ENCODE results near the gene ARHGEF11. TPM values are rescaled to one million over a fixed set of nuclear protein-coding genes. Genes with fewer than 3 reads are reported as not detected.
"Not testable (repeated sequence)": the region's sequence is repeated elsewhere in the genome, so short reads cannot be mapped to it uniquely, and the experiment has no call there.

Gene ARHGEF11
- 10 to 100 TPM; 29.8 to 33.9 (median 32.6) TPM for polyA plus RNA-seq (ENCODE audit: insufficient read length in 4 of 4)

DNA sequence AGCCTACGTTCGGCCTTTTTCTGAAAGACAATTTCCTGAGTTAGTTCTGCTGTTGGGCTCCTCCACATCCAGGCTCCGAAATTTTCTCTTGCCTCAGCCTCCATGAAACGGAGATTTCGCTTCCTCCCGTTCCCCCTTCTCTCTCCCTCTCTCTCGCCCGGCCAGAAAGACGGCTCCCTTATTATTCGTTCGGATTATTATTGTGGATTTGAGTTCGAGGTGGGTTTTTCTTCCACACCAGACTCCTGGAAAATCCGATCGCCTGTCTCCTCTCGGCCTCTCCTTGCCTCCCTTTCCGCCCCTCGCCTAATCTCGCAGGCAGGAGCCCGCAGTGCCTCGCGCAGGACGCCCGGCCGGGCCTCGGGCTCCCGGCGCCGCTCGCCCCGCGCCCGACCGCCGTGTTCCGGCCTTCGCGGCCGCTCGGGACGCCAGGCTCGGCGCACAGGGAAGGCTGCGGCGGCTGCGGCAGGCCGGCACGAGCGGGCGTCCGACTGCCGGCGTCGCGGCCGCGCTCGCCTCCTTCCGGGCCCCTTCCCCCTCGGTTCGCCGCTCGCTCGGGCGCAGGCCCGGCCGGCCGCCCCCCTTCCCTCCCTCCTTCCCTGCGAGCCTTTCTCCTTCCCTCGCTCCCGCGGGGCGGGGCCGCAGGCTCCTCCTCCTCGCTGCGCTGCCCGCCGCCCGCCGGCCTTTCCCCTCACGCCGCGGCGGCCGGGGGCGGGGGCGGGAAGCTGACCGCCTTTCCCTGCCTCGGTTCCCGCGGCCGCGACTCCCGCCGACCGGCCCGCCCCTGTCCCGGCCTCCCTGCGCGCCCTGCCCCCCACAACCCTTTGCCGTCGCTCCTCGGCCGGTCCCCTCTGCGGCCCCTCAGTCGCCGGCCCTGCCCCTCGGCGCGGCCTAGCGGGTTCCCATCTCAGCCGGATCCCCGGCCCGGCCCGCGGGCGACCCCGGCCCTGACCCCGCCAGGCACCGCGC is at the start of gene ARHGEF11:
Gene ARHGEF11, minus strand, starts transcription at position 493 of the 969 bp plus-strand sequence. CDS start 1,412 bp downstream, outside the sequence.
- DNase-seq (ENCODE audit: low read depth in 4 of 4, low spot score in 3 of 4), result peak; percentile 79 to 87 (median 86)

GRCh38 chr1:157095091-157095490 is 49.5 kb upstream of the ARHGEF11 start:
- DNase-seq (ENCODE audit: low read depth in 4 of 4, low spot score in 3 of 4), result no peak

GRCh38 chr1:157092831-157093230 is 47.3 kb upstream of the ARHGEF11 start:
- peak in 1 of 4 donors; percentile 7 for DNase-seq (ENCODE audit: low read depth in 4 of 4, low spot score in 3 of 4)

DNA sequence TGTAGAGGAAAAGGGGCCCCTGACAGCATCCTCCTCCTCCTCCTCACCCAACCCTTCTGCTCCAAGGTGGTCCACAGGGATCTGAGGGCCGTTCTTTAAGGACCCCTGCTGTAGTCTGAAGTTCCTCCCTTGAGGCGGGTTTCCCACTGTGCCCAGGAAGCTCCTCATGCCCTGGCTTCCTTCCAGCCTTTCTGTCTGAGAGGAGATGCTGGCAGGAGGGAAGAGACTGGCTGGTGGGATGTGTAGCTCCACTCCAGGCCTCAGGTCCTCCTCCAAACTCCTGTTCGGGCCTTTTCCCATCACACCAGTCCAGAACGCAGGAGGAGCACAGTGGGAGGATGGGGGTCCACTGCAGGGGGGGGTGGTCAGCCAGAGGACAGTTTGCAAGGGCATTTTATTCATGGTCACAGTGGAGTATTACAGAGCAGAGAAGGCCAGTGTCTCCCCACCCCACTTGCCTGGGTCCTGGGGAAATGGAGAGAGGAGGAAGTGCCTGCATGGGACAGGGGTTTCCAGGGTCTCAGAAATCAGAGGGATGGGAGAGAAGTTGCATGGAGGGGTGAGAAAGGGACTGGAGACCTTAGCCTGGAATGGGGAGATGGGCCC is 46.2 kb upstream of the ARHGEF11 start:
- no peak for DNase-seq (ENCODE audit: low read depth in 4 of 4, low spot score in 3 of 4)

DNA sequence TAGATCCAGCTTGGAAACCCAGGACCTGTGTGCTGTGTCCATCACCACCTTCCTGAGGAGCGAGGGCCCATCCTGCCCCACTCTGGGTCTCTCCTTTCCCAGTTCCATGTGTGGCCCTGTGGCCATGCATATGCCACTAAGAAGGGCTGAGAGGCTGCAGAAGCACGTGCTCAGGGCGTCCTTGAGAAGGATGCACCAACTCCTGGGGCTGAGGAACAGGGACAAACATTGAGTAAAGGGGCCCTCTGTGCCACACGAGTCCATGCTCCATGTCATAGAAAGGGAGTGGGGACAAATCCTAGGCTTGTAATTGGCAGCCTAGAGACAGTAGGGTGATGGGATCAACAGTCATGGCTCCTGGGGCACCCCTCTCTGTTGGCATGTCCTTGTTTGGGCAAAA is 45.6 kb upstream of the ARHGEF11 start:
- DNase-seq (ENCODE audit: low read depth in 4 of 4, low spot score in 3 of 4), result no peak

- no peak for DNase-seq (ENCODE audit: low read depth in 4 of 4, low spot score in 3 of 4)
Measured at GRCh38 chr1:157090771-157091170, 45.2 kb upstream of the ARHGEF11 start.

GRCh38 chr1:157090196-157090647 is 44.7 kb upstream of the ARHGEF11 start:
- peak; percentile 73 to 81 (median 77) for DNase-seq (ENCODE audit: low read depth in 4 of 4, low spot score in 3 of 4)

GRCh38 chr1:157089789-157090188 is 44.2 kb upstream of the ARHGEF11 start:
- DNase-seq (ENCODE audit: low read depth in 4 of 4, low spot score in 3 of 4), result no peak

- DNase-seq (ENCODE audit: low read depth in 4 of 4, low spot score in 3 of 4), result no peak
Measured at GRCh38 chr1:157088607-157089006, 43.1 kb upstream of the ARHGEF11 start.

DNA sequence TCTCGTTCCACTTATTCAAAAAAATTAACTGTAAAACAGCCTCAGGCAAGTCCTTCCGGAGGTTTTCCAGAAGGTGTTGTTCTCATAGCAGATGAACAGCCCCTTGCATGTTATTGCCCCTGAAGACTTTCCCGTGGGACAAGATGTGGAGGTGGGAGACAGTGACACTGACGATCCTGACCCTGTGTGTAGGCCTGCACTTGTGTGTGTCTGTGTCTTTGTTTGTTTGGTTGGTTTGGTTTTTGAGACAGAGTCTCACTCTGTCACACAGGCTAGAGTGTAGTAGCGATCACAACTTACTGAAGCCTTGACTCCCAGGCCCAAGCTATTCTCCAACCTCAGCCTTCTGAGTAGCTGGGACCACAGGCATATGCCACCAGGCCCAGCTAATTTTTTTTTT is 41.5 kb upstream of the ARHGEF11 start:
- no peak for DNase-seq (ENCODE audit: low read depth in 4 of 4, low spot score in 3 of 4)

GRCh38 chr1:157086299-157086698 is 40.8 kb upstream of the ARHGEF11 start:
- no peak for DNase-seq (ENCODE audit: low read depth in 4 of 4, low spot score in 3 of 4)

DNA sequence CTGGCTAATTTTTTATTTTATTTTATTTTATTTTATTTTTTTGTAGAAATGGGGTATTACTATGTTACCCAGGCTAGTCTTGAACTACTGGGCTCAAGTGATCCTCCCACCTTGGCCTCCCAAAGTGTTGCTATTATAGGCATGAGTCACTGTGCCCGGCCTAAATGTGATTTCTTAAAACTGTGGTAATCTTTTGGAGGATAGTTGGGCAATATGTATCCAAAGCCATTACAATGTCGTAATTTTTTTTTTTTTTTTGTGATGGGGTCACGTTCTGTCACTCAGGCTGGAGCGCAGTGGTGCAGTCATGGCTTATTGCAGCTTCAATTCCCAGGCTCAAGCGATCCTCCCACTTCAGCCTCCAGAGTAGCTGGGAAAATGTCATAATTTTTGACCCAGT is 39.9 kb upstream of the ARHGEF11 start:
- no peak for DNase-seq (ENCODE audit: low read depth in 4 of 4, low spot score in 3 of 4)

GRCh38 chr1:157084720-157085119 is 39.2 kb upstream of the ARHGEF11 start:
- DNase-seq (ENCODE audit: low read depth in 4 of 4, low spot score in 3 of 4), result no peak

GRCh38 chr1:157081707-157082106 is 36.2 kb upstream of the ARHGEF11 start:
- DNase-seq (ENCODE audit: low read depth in 4 of 4, low spot score in 3 of 4), result no peak

DNA sequence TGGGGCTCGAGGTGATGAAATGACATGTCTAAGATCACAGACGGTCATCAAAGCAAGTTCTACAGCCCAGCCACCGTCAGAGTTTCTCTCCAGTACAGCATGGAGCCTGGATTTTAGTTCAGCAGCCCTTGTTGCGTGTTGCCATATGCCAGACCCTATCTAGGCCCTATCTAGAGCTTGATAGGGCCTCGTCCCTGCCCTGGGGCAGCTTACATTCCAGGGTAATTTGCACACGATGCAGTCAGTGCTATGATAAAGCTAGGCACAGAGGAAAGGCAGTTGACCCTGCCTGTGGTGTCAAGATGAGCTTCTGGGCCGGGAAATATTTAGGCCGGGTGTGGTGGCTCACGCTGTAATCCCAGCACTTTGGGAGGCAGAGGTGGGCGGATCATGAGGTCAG is 35.2 kb upstream of the ARHGEF11 start:
- no peak for DNase-seq (ENCODE audit: low read depth in 4 of 4, low spot score in 3 of 4)

DNA sequence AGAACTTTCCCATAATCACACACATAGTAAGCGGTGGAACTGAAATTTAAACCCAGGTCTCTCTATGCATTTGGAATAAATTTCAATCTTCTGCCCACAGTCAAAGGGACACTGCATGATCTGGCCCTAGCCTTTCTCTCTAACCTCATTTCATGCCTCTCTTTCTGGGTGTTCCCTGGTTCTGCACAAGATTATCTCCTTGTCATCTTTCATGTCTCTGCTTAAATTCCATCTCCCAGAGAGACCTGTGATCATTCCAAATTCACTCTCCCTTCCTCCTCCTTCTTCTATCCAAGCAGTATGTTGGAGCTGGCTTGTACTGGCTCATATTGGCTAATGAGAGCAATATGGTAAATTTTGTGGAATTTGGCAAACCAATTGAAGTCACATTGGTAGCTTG is 31.9 kb upstream of the ARHGEF11 start:
- no peak for DNase-seq (ENCODE audit: low read depth in 4 of 4, low spot score in 3 of 4)

GRCh38 chr1:157073944-157074685 is 28.6 kb upstream of the ARHGEF11 start:
- peak in 3 of 4 donors; percentile 28 to 55 (median 32) for DNase-seq (ENCODE audit: low read depth in 4 of 4, low spot score in 3 of 4)

DNA sequence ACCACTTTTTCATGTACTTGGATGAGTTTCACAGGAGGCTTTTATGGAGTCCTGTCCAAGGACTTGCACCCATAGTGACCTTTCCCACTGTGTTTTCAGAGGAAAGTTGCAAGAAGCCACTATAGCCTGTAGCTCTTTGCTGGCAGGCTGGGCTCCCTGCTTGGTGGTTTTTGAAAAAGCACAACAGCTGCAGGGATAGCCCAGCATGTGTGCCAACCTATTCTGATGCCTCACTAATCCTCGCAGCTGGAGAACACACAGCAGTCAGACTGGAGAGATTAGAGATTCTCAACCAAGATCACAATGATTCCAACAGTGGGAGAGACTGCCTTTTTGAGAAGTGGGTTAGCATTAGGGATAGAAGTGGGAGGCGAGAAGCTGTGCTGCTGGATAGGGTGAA is 24.1 kb upstream of the ARHGEF11 start:
- DNase-seq (ENCODE audit: low read depth in 4 of 4, low spot score in 3 of 4), result no peak

GRCh38 chr1:157059241-157059640 is 13.7 kb upstream of the ARHGEF11 start:
- not testable (repeated sequence) for DNase-seq (ENCODE audit: low read depth in 4 of 4, low spot score in 3 of 4)

DNA sequence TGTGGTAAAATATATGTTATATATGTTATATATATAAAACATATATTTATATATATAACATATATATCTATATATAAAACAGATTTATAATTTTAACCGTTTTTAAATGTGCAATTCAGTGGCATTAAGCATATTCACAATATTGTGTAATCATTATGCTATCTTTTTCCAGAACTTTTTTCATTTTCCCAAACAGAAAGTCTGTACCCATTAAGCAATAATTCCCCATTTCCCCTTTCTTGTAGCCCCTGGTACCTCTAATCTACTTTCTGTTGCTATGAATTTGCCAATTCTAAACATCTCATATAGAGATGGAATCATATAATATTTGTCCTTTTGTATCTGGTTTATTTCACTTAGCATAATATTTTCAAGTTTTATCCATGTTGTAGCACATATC is 10.7 kb upstream of the ARHGEF11 start:
- no peak for DNase-seq (ENCODE audit: low read depth in 4 of 4, low spot score in 3 of 4)

- DNase-seq (ENCODE audit: low read depth in 4 of 4, low spot score in 3 of 4), result not testable (repeated sequence)
Measured at GRCh38 chr1:157055729-157056128, 10.2 kb upstream of the ARHGEF11 start.
